HepG2 (cell line): ENCODE measurements around the gene FABP1. TPM values are rescaled to one million over a fixed set of nuclear protein-coding genes. Genes with fewer than 3 reads are reported as not detected.

Experiments
- CC2D1A ChIP-seq: sonication (generic); formaldehyde crosslinking; IDR thresholded peaks from 2 replicates; pipeline ENCODE4 v1.8.1; 2023; ENCODE audit warnings: mild to moderate bottlenecking, missing genetic modification reagents
- ETV6 ChIP-seq: sonication (generic); formaldehyde crosslinking; conservative IDR thresholded peaks from 2 replicates; pipeline ENCODE4 v1.4.0; 2020; ENCODE audit warnings: missing genetic modification reagents
- FOXP1 ChIP-seq, 2 experiments: fragments of 450-650 bp in 1 of 2; IDR thresholded peaks; 2 replicates each; pipeline ENCODE4 v1.6.1; 2017 to 2018; ENCODE audit warnings: antibody characterized with exemption in 1 of 2
- GZF1 ChIP-seq: sonication (generic); formaldehyde crosslinking; IDR thresholded peaks from 2 replicates; pipeline ENCODE4 v1.5.1; 2020; ENCODE audit warnings: mild to moderate bottlenecking, missing genetic modification reagents
- ISX ChIP-seq: sonication (generic); formaldehyde crosslinking; conservative IDR thresholded peaks from 2 replicates; pipeline ENCODE4 v1.5.0; 2020; ENCODE audit warnings: missing genetic modification reagents
- MAF1 ChIP-seq: sonication (generic); formaldehyde crosslinking; IDR thresholded peaks from 2 replicates; pipeline ENCODE4 v1.5.0; 2020; ENCODE audit warnings: missing genetic modification reagents, borderline replicate concordance
- MEF2D ChIP-seq: sonication (generic); formaldehyde crosslinking; IDR thresholded peaks from 2 replicates; pipeline ENCODE4 v1.5.1; 2020; ENCODE audit warnings: mild to moderate bottlenecking, missing genetic modification reagents
- MIER2 ChIP-seq: IDR thresholded peaks from 2 replicates; pipeline ENCODE4 v1.6.1; 2016; ENCODE audit warnings: missing biosample characterization, missing genetic modification reagents
- MTF1 ChIP-seq: sonication (generic); formaldehyde crosslinking; IDR thresholded peaks from 2 replicates; pipeline ENCODE4 v1.5.0; 2020; ENCODE audit warnings: missing genetic modification reagents
- NFIC ChIP-seq: IDR thresholded peaks from 2 replicates; pipeline ENCODE4 v1.6.1; 2012; ENCODE audit warnings: mild to moderate bottlenecking, low read length, inconsistent platforms
- NKX3-1 ChIP-seq: sonication (generic); formaldehyde crosslinking; IDR thresholded peaks from 2 replicates; pipeline ENCODE4 v1.5.0; 2020; ENCODE audit warnings: missing genetic modification reagents
- POGZ ChIP-seq: sonication (generic); formaldehyde crosslinking; IDR thresholded peaks from 2 replicates; pipeline ENCODE4 v1.4.0; 2020; ENCODE audit warnings: mild to moderate bottlenecking, missing genetic modification reagents
- RFXANK ChIP-seq: IDR thresholded peaks from 2 replicates; pipeline ENCODE4 v1.6.1; 2016
- SMAD9 ChIP-seq: sonication (generic); formaldehyde crosslinking; IDR thresholded peaks from 2 replicates; pipeline ENCODE4 v1.5.1; 2020; ENCODE audit warnings: mild to moderate bottlenecking, missing genetic modification reagents
- SMARCE1 ChIP-seq: fragments of 450-650 bp; IDR thresholded peaks from 2 replicates; pipeline ENCODE4 v1.6.1; 2017; ENCODE audit warnings: borderline replicate concordance
- SP140L ChIP-seq: sonication (generic); formaldehyde crosslinking; IDR thresholded peaks from 2 replicates; pipeline ENCODE4 v1.4.0; 2020; ENCODE audit warnings: missing genetic modification reagents, borderline replicate concordance
- ZFP82 ChIP-seq: sonication (generic); formaldehyde crosslinking; IDR thresholded peaks from 2 replicates; pipeline ENCODE4 v1.5.1; 2020; ENCODE audit warnings: mild to moderate bottlenecking, missing genetic modification reagents, borderline replicate concordance
- ZFYVE20 ChIP-seq: sonication (generic); formaldehyde crosslinking; IDR thresholded peaks from 2 replicates; pipeline ENCODE4 v1.8.0; 2023; ENCODE audit warnings: low read depth, mild to moderate bottlenecking, moderate library complexity, missing genetic modification reagents, borderline replicate concordance
- ZIK1 ChIP-seq: sonication (generic); formaldehyde crosslinking; IDR thresholded peaks from 2 replicates; pipeline ENCODE4 v1.5.0; 2020; ENCODE audit warnings: mild to moderate bottlenecking, low read depth, missing genetic modification reagents, borderline replicate concordance
- ZNF20 ChIP-seq: sonication (generic); formaldehyde crosslinking; IDR thresholded peaks from 2 replicates; pipeline ENCODE4 v1.4.0; 2020; ENCODE audit warnings: mild to moderate bottlenecking, moderate library complexity, missing genetic modification reagents
- ZNF253 ChIP-seq: sonication (generic); formaldehyde crosslinking; IDR thresholded peaks from 2 replicates; pipeline ENCODE4 v1.8.0; 2022; ENCODE audit warnings: mild to moderate bottlenecking, missing genetic modification reagents, borderline replicate concordance
- ZNF329 ChIP-seq: sonication (generic); formaldehyde crosslinking; IDR thresholded peaks from 2 replicates; pipeline ENCODE4 v1.9.0; 2021; ENCODE audit warnings: low read depth, mild to moderate bottlenecking, missing genetic modification reagents
- ZNF597 ChIP-seq: sonication (generic); formaldehyde crosslinking; IDR thresholded peaks from 2 replicates; pipeline ENCODE4 v1.5.0; 2020; ENCODE audit warnings: missing genetic modification reagents
- ZNF75D ChIP-seq: sonication (generic); formaldehyde crosslinking; IDR thresholded peaks from 2 replicates; pipeline ENCODE4 v1.8.1; 2023; ENCODE audit warnings: missing genetic modification reagents, mild to moderate bottlenecking, borderline replicate concordance
- ZSCAN9 ChIP-seq: IDR thresholded peaks from 2 replicates; pipeline ENCODE4 v1.6.1; 2016; ENCODE audit warnings: borderline replicate concordance
- polyA plus RNA-seq, 8 experiments: library from polyadenylated mRNA; depleted of rRNA in 3 of 8; stranded (reverse) in 7 of 8; unstranded in 1 of 8; fragments of >200 nt; fragmentation: Illumina TruSeq in 4 of 8; extraction: Trizol in 4 of 8; gene quantifications; 2 replicates each; pipeline versions ENCODE4 v1.2.1 to v1.2.3, GENCODE V29; 2011 to 2016; ENCODE audit warnings: low read depth in 4 of 8, missing spikeins in 1 of 8, mixed read lengths in 1 of 8; ENCODE audit not compliant: insufficient read depth in 1 of 8
- total RNA-seq, 5 experiments: library from RNA; depleted of rRNA; stranded (reverse); fragments of >200 nt; fragmentation: Illumina TruSeq; extraction: Trizol; gene quantifications; 2 replicates each; pipeline ENCODE4 v1.2.3, GENCODE V29; 2016; ENCODE audit warnings: low read depth in 1 of 5
- TF ChIP-seq, protein P1 (sequence below): sonication (generic); formaldehyde crosslinking; IDR thresholded peaks from 2 replicates; pipeline ENCODE4 v1.8.1; 2023; ENCODE audit warnings: mild to moderate bottlenecking, missing genetic modification reagents, borderline replicate concordance
- TF ChIP-seq, protein P2 (sequence below): sonication (generic); formaldehyde crosslinking; IDR thresholded peaks from 2 replicates; pipeline ENCODE4 v1.5.0; 2020; ENCODE audit warnings: missing genetic modification reagents
- TF ChIP-seq, protein P3 (sequence below): sonication (generic); formaldehyde crosslinking; IDR thresholded peaks from 2 replicates; pipeline ENCODE4 v1.4.0; 2020; ENCODE audit warnings: missing genetic modification reagents, mild to moderate bottlenecking, borderline replicate concordance

Gene FABP1
- total and polyA plus RNA-seq, 2 of the 13 experiments (the other 11 are each of a cell fraction or from before 2014, with no cell fraction given): 644 to 1,608 TPM

GRCh38 chr2:88125924-88126771 lies 1.7 kb downstream of the FABP1 start (continued):
- TF ChIP-seq SP140L (CRISPR knock-in tag) (no peak), ZFYVE20 (CRISPR knock-in tag) (no peak), MEF2D (CRISPR knock-in tag) (no peak), ZNF75D (no peak), MIER2 (CRISPR knock-in tag) (no peak), ETV6 (CRISPR knock-in tag) (no peak), MTF1 (no peak), ZIK1 (CRISPR knock-in tag) (no peak), ZNF597 (CRISPR knock-in tag) (no peak), ISX (CRISPR knock-in tag) (no peak), GZF1 (CRISPR knock-in tag) (0 out of 2 replicates have a peak, but pooled peaks have one; percentile 8), ZNF329 (CRISPR knock-in tag) (no peak), NFIC (peak; percentile 16; the same call in 1 of the 2 replicates), RFXANK (no peak), MAF1 (CRISPR knock-in tag) (no peak), ZFP82 (CRISPR knock-in tag) (no peak), ZSCAN9 (CRISPR knock-in tag) (no peak), ZNF20 (CRISPR knock-in tag) (no peak), FOXP1 (IDR thresholded peaks at IDR 0.05) (no peak), FOXP1 (CRISPR knock-in tag; IDR thresholded peaks at IDR 0.05) (no peak), SMARCE1 (no peak), CC2D1A (CRISPR knock-in tag) (no peak), ZNF253 (no peak), SMAD9 (CRISPR knock-in tag) (no peak), NKX3-1 (CRISPR knock-in tag) (no peak), POGZ (CRISPR knock-in tag) (no peak)
- TF ChIP-seq, protein P1, sequence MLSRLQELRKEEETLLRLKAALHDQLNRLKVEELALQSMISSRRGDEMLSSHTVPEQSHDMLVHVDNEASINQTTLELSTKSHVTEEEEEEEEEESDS (CRISPR knock-in tag): no peak
- TF ChIP-seq, protein P2, sequence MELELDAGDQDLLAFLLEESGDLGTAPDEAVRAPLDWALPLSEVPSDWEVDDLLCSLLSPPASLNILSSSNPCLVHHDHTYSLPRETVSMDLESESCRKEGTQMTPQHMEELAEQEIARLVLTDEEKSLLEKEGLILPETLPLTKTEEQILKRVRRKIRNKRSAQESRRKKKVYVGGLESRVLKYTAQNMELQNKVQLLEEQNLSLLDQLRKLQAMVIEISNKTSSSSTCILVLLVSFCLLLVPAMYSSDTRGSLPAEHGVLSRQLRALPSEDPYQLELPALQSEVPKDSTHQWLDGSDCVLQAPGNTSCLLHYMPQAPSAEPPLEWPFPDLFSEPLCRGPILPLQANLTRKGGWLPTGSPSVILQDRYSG: no peak
- TF ChIP-seq, protein P3, sequence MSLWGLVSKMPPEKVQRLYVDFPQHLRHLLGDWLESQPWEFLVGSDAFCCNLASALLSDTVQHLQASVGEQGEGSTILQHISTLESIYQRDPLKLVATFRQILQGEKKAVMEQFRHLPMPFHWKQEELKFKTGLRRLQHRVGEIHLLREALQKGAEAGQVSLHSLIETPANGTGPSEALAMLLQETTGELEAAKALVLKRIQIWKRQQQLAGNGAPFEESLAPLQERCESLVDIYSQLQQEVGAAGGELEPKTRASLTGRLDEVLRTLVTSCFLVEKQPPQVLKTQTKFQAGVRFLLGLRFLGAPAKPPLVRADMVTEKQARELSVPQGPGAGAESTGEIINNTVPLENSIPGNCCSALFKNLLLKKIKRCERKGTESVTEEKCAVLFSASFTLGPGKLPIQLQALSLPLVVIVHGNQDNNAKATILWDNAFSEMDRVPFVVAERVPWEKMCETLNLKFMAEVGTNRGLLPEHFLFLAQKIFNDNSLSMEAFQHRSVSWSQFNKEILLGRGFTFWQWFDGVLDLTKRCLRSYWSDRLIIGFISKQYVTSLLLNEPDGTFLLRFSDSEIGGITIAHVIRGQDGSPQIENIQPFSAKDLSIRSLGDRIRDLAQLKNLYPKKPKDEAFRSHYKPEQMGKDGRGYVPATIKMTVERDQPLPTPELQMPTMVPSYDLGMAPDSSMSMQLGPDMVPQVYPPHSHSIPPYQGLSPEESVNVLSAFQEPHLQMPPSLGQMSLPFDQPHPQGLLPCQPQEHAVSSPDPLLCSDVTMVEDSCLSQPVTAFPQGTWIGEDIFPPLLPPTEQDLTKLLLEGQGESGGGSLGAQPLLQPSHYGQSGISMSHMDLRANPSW (CRISPR knock-in tag): no peak
